Measurements from ENCODE around the gene CRYL1.

GRCh38 chr13:20498129-20498528 lies 27.5 kb downstream of the CRYL1 start:
- no peak for TF ChIP-seq CTCF (IDR thresholded peaks at IDR 0.05; ENCODE audit: poor library complexity, severe bottlenecking)
- TF ChIP-seq RAD21 (conservative IDR thresholded peaks at IDR 0.05): no peak
- no peak for TF ChIP-seq TAF1 (IDR thresholded peaks at IDR 0.05; ENCODE audit: low read depth)
- no peak for TF ChIP-seq SMC3 (conservative IDR thresholded peaks at IDR 0.05; ENCODE audit: poor library complexity)

Measured in neural cell (in vitro differentiated cells).